Measurements from ENCODE around the gene LAMA2. TPM values are rescaled to one million over a fixed set of nuclear protein-coding genes. Genes with fewer than 3 reads are reported as not detected.

The LAMA2 gene
- total and polyA plus RNA-seq, 4 donors = 5.2 to 105 (median 45.9) TPM

- WGBS, 2 donors = 86 to 90% methylated on average over 11 of the region's 11 CpGs
- Histone ChIP-seq H3K4me3 (no peak overlapping the region), H3K9me3 (ENCODE audit: control insufficient read depth in 4 of 4, insufficient read depth in 3 of 4, low read length in 3 of 4) (no peaks in the 10 kb centered on the region), H3K4me1 (ENCODE audit: control insufficient read depth in 5 of 5, insufficient read depth in 5 of 5, low read length in 5 of 5) (peaks cover 0 to 16% (median 4%) of the 10 kb centered on the region in 5 donors), H3K27ac (ENCODE audit: low read depth in 1 of 2, low read length in 1 of 2) (no peak overlapping the region), H3K36me3 (ENCODE audit: control insufficient read depth in 4 of 4, insufficient read depth in 4 of 4, low read length in 4 of 4) (peaks cover 0 to 11% (median 2%) of the 10 kb centered on the region in 4 donors), H3K9ac (ENCODE audit: insufficient read depth in 1 of 2, low read length in 2 of 2) (no peak overlapping the region), H3K27me3 (ENCODE audit: control insufficient read depth in 3 of 3, insufficient read depth in 3 of 3, low read length in 2 of 3) (no peaks in the 10 kb centered on the region)
- no peak for TF ChIP-seq CTCF (IDR thresholded peaks at IDR 0.05; ENCODE audit: control extremely low read depth, extremely low read depth)
- no peak for ATAC-seq (ENCODE audit: insufficient read depth, low FRiP score)
- no peak for DNase-seq
These were observed 396.7 kb downstream of the LAMA2 start for GRCh38 chr6:129279343-129280292.

GRCh38 chr6:129280293-129280644 is 397.3 kb downstream of the LAMA2 start:
- Histone ChIP-seq H3K9ac (ENCODE audit: insufficient read depth in 1 of 2, low read length in 2 of 2) (no peak overlapping the region), H3K27me3 (ENCODE audit: control insufficient read depth in 3 of 3, insufficient read depth in 3 of 3, low read length in 2 of 3) (no peaks in the 10 kb centered on the region), H3K27ac (ENCODE audit: low read depth in 1 of 2, low read length in 1 of 2) (no peak overlapping the region), H3K9me3 (ENCODE audit: control insufficient read depth in 4 of 4, insufficient read depth in 3 of 4, low read length in 3 of 4) (no peaks in the 10 kb centered on the region), H3K36me3 (ENCODE audit: control insufficient read depth in 4 of 4, insufficient read depth in 4 of 4, low read length in 4 of 4) (peaks cover 0 to 11% (median 2%) of the 10 kb centered on the region in 4 donors), H3K4me3 (no peak overlapping the region), H3K4me1 (ENCODE audit: control insufficient read depth in 5 of 5, insufficient read depth in 5 of 5, low read length in 5 of 5) (peaks cover 0 to 16% (median 4%) of the 10 kb centered on the region in 5 donors)
- TF ChIP-seq CTCF (IDR thresholded peaks at IDR 0.05; ENCODE audit: control extremely low read depth, extremely low read depth) = no peak
- no peak for ATAC-seq (ENCODE audit: insufficient read depth, low FRiP score)
- DNase-seq = no peak

GRCh38 chr6:129280749-129281148 is 397.8 kb downstream of the LAMA2 start:
- ATAC-seq (ENCODE audit: insufficient read depth, low FRiP score) (no peak), DNase-seq (peak in 1 of 3 donors; percentile 34)
- Histone ChIP-seq H3K27ac (ENCODE audit: low read depth in 1 of 2, low read length in 1 of 2) (no peak overlapping the region), H3K4me1 (ENCODE audit: control insufficient read depth in 5 of 5, insufficient read depth in 5 of 5, low read length in 5 of 5) (peaks cover 0 to 16% (median 4%) of the 10 kb centered on the region in 5 donors), H3K36me3 (ENCODE audit: control insufficient read depth in 4 of 4, insufficient read depth in 4 of 4, low read length in 4 of 4) (peaks cover 0 to 11% (median 2%) of the 10 kb centered on the region in 4 donors), H3K4me3 (no peak overlapping the region), H3K27me3 (ENCODE audit: control insufficient read depth in 3 of 3, insufficient read depth in 3 of 3, low read length in 2 of 3) (no peaks in the 10 kb centered on the region), H3K9me3 (ENCODE audit: control insufficient read depth in 4 of 4, insufficient read depth in 3 of 4, low read length in 3 of 4) (no peaks in the 10 kb centered on the region), H3K9ac (ENCODE audit: insufficient read depth in 1 of 2, low read length in 2 of 2) (no peak overlapping the region)
- 30 to 35% methylated on average over 1 of the region's 1 CpG for WGBS, 2 donors
- no peak for TF ChIP-seq CTCF (IDR thresholded peaks at IDR 0.05; ENCODE audit: control extremely low read depth, extremely low read depth)
